Measurements from ENCODE around the gene RYR3.

The RYR3 gene

GRCh38 chr15:33326908-33327307, 16.1 kb downstream of the RYR3 start:
- Histone ChIP-seq H3K36me3 (ENCODE audit: control insufficient read depth, insufficient read depth, low read length) (no peaks in the 10 kb centered on the region), H3K9me3 (ENCODE audit: control insufficient read depth, low read length) (no peaks in the 10 kb centered on the region), H3K9ac (ENCODE audit: low read length) (no peak overlapping the region), H3K4me1 (ENCODE audit: control insufficient read depth, insufficient read depth, low read length) (no peaks in the 10 kb centered on the region), H3K4me3 (ENCODE audit: low read length) (no peak overlapping the region), H3K27me3 (ENCODE audit: control insufficient read depth, insufficient read depth, low read length) (no peaks in the 10 kb centered on the region)

DNA sequence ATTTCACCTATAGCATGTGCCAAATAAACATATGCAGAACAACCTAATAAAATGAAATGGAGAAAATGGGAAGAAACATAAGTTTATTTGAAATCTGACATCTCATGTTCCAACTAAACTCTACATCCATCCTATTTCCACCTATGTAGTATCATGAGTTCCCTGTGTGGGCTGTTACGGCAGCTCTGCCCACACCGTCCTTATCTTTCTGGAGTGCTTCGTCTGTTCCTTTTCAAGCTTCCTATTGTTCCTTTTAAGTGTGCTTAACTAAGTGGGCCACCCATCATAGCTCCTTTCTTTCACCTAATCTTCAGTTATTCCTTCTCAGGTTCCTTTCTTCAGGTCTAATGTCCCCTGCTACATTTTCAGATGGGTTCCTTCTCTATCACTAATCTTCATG, 17.3 kb downstream of the RYR3 start:
- no peak overlapping the region for H3K9ac ChIP-seq (ENCODE audit: low read length)
- H3K36me3 ChIP-seq (ENCODE audit: control insufficient read depth, insufficient read depth, low read length) = no peaks in the 10 kb centered on the region
- no peaks in the 10 kb centered on the region for H3K27me3 ChIP-seq (ENCODE audit: control insufficient read depth, insufficient read depth, low read length)
- no peaks in the 10 kb centered on the region for H3K4me1 ChIP-seq (ENCODE audit: control insufficient read depth, insufficient read depth, low read length)
- H3K4me3 ChIP-seq (ENCODE audit: low read length) = no peak overlapping the region
- H3K9me3 ChIP-seq (ENCODE audit: control insufficient read depth, low read length) = no peaks in the 10 kb centered on the region

GRCh38 chr15:33329457-33329856, 18.7 kb downstream of the RYR3 start:
- Histone ChIP-seq H3K4me1 (ENCODE audit: control insufficient read depth, insufficient read depth, low read length) (no peaks in the 10 kb centered on the region), H3K9ac (ENCODE audit: low read length) (no peak overlapping the region), H3K27me3 (ENCODE audit: control insufficient read depth, insufficient read depth, low read length) (no peaks in the 10 kb centered on the region), H3K9me3 (ENCODE audit: control insufficient read depth, low read length) (no peaks in the 10 kb centered on the region), H3K4me3 (ENCODE audit: low read length) (no peak overlapping the region), H3K36me3 (ENCODE audit: control insufficient read depth, insufficient read depth, low read length) (no peaks in the 10 kb centered on the region)

DNA sequence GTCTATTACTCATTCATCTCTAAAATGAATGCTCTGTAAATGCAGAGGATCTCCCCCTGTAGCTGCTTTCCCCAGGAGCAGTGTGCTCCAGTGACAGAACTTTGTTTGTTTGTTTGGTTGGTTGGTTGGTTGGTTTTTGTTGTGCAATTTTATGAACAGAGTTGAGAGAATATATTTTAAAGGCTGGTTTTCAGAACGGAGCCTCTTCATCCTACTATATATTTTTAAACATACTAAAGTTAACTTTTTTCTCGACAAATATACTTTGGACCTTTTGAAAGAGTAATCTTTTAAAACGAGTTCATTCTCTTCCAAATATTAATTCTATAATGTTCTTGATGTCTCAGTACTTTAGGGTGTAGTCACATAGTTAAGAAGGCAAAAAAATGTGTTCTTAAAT, 20.2 kb downstream of the RYR3 start:
- Histone ChIP-seq H3K4me1 (ENCODE audit: control insufficient read depth, insufficient read depth, low read length) (no peaks in the 10 kb centered on the region), H3K9me3 (ENCODE audit: control insufficient read depth, low read length) (no peaks in the 10 kb centered on the region), H3K9ac (ENCODE audit: low read length) (no peak overlapping the region), H3K4me3 (ENCODE audit: low read length) (no peak overlapping the region), H3K27me3 (ENCODE audit: control insufficient read depth, insufficient read depth, low read length) (no peaks in the 10 kb centered on the region), H3K36me3 (ENCODE audit: control insufficient read depth, insufficient read depth, low read length) (no peaks in the 10 kb centered on the region)

DNA sequence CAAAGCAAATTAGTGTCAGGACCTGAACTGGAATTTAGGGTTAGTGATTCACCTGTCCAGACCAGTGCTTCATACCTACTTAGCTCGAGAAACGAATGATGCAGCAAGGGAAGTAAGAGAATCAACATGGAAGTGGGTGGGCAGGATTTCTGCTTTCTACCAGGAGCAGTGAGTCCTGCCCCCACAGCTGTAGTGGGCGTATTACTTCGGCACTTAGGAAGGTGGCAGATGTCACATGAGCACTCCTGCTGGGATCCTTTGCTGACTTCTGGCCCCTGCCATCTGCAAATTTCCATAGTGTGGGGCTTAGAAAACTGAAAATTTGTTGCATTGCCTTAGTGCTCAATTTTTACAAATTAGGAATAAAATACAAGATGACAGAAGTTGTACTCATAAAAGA, 31.2 kb downstream of the RYR3 start:
- H3K9ac ChIP-seq (ENCODE audit: low read length) = no peak overlapping the region
- no peaks in the 10 kb centered on the region for H3K27me3 ChIP-seq (ENCODE audit: control insufficient read depth, insufficient read depth, low read length)
- no peaks in the 10 kb centered on the region for H3K9me3 ChIP-seq (ENCODE audit: control insufficient read depth, low read length)
- H3K4me3 ChIP-seq (ENCODE audit: low read length) = no peak overlapping the region
- H3K36me3 ChIP-seq (ENCODE audit: control insufficient read depth, insufficient read depth, low read length) = no peaks in the 10 kb centered on the region
- no peaks in the 10 kb centered on the region for H3K4me1 ChIP-seq (ENCODE audit: control insufficient read depth, insufficient read depth, low read length)

DNA sequence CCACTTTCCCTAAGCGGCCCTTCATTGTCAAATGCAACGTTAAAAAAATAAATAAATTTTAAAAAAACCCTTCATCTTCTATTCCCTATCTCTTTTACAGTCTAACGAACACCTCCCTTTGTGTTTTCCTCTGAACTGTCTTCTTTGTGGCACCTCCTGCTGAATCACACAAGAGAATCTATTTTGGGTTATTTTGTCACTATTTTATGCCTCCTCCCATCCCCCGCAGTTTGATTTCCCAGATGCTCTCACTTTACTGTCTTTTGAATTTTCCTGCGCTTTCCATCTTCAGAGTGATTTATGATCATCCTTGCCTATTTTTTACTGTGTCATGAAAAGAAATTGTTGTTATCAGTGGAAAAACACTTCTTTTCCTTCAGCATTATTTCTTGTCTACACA, 32.5 kb downstream of the RYR3 start:
- no peak overlapping the region for H3K4me3 ChIP-seq (ENCODE audit: low read length)

DNA sequence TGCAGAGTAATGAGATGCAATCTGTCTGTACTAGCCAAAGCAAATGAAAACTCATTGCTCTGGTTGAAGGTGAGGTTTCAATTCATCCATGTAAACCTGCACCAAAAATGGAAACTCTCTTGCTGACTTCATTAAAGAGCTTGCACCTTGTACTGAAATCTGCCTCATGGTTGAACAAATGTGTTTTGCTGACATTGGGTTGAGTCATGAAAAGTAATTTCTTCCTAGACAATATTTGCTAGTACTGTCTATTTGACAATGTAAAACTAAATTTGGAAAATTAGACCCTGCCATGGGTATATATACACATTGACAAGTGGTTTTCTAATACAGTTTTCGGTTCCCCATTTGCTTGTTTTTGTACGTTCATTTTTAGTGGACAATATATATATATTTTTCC, 33.3 kb downstream of the RYR3 start:
- Histone ChIP-seq H3K4me1 (ENCODE audit: control insufficient read depth, insufficient read depth, low read length) (no peaks in the 10 kb centered on the region), H3K27me3 (ENCODE audit: control insufficient read depth, insufficient read depth, low read length) (no peaks in the 10 kb centered on the region), H3K9ac (ENCODE audit: low read length) (no peak overlapping the region)

More for the DNA sequence above, 32.5 kb downstream of the RYR3 start:
- no peaks in the 10 kb centered on the region for H3K4me1 ChIP-seq (ENCODE audit: control insufficient read depth, insufficient read depth, low read length)
- no peak overlapping the region for H3K9ac ChIP-seq (ENCODE audit: low read length)
- H3K9me3 ChIP-seq (ENCODE audit: control insufficient read depth, low read length) = no peaks in the 10 kb centered on the region
- no peaks in the 10 kb centered on the region for H3K27me3 ChIP-seq (ENCODE audit: control insufficient read depth, insufficient read depth, low read length)
- no peaks in the 10 kb centered on the region for H3K36me3 ChIP-seq (ENCODE audit: control insufficient read depth, insufficient read depth, low read length)

GRCh38 chr15:33344530-33344929, 33.8 kb downstream of the RYR3 start:
- no peaks in the 10 kb centered on the region for H3K27me3 ChIP-seq (ENCODE audit: control insufficient read depth, insufficient read depth, low read length)
- H3K9ac ChIP-seq (ENCODE audit: low read length) = no peak overlapping the region
- no peak overlapping the region for H3K4me3 ChIP-seq (ENCODE audit: low read length)
- H3K36me3 ChIP-seq (ENCODE audit: control insufficient read depth, insufficient read depth, low read length) = no peaks in the 10 kb centered on the region
- no peaks in the 10 kb centered on the region for H3K4me1 ChIP-seq (ENCODE audit: control insufficient read depth, insufficient read depth, low read length)
- no peaks in the 10 kb centered on the region for H3K9me3 ChIP-seq (ENCODE audit: control insufficient read depth, low read length)

More for the DNA sequence above, 33.3 kb downstream of the RYR3 start:
- no peak overlapping the region for H3K4me3 ChIP-seq (ENCODE audit: low read length)
- H3K9me3 ChIP-seq (ENCODE audit: control insufficient read depth, low read length) = no peaks in the 10 kb centered on the region
- H3K36me3 ChIP-seq (ENCODE audit: control insufficient read depth, insufficient read depth, low read length) = no peaks in the 10 kb centered on the region

GRCh38 chr15:33354411-33354810, 43.6 kb downstream of the RYR3 start:
- Histone ChIP-seq H3K4me1 (ENCODE audit: control insufficient read depth, insufficient read depth, low read length) (no peaks in the 10 kb centered on the region), H3K9ac (ENCODE audit: low read length) (no peak overlapping the region), H3K9me3 (ENCODE audit: control insufficient read depth, low read length) (no peaks in the 10 kb centered on the region), H3K27me3 (ENCODE audit: control insufficient read depth, insufficient read depth, low read length) (no peaks in the 10 kb centered on the region), H3K36me3 (ENCODE audit: control insufficient read depth, insufficient read depth, low read length) (no peaks in the 10 kb centered on the region), H3K4me3 (ENCODE audit: low read length) (no peak overlapping the region)

- H3K4me3 ChIP-seq (ENCODE audit: low read length) = no peak overlapping the region
- H3K36me3 ChIP-seq (ENCODE audit: control insufficient read depth, insufficient read depth, low read length) = no peaks in the 10 kb centered on the region
- no peak overlapping the region for H3K9ac ChIP-seq (ENCODE audit: low read length)
- no peaks in the 10 kb centered on the region for H3K27me3 ChIP-seq (ENCODE audit: control insufficient read depth, insufficient read depth, low read length)
- H3K9me3 ChIP-seq (ENCODE audit: control insufficient read depth, low read length) = no peaks in the 10 kb centered on the region
- no peaks in the 10 kb centered on the region for H3K4me1 ChIP-seq (ENCODE audit: control insufficient read depth, insufficient read depth, low read length)
Measured at GRCh38 chr15:33357845-33358244, 47.1 kb downstream of the RYR3 start.

- H3K27me3 ChIP-seq (ENCODE audit: control insufficient read depth, insufficient read depth, low read length) = no peaks in the 10 kb centered on the region
- no peaks in the 10 kb centered on the region for H3K36me3 ChIP-seq (ENCODE audit: control insufficient read depth, insufficient read depth, low read length)
- H3K9ac ChIP-seq (ENCODE audit: low read length) = no peak overlapping the region
- no peak overlapping the region for H3K4me3 ChIP-seq (ENCODE audit: low read length)
- no peaks in the 10 kb centered on the region for H3K9me3 ChIP-seq (ENCODE audit: control insufficient read depth, low read length)
- no peaks in the 10 kb centered on the region for H3K4me1 ChIP-seq (ENCODE audit: control insufficient read depth, insufficient read depth, low read length)
Measured at GRCh38 chr15:33358306-33358705, 47.5 kb downstream of the RYR3 start.

- no peaks in the 10 kb centered on the region for H3K36me3 ChIP-seq (ENCODE audit: control insufficient read depth, insufficient read depth, low read length)
- H3K9me3 ChIP-seq (ENCODE audit: control insufficient read depth, low read length) = no peaks in the 10 kb centered on the region
- no peaks in the 10 kb centered on the region for H3K27me3 ChIP-seq (ENCODE audit: control insufficient read depth, insufficient read depth, low read length)
- no peaks in the 10 kb centered on the region for H3K4me1 ChIP-seq (ENCODE audit: control insufficient read depth, insufficient read depth, low read length)
- no peak overlapping the region for H3K4me3 ChIP-seq (ENCODE audit: low read length)
- no peak overlapping the region for H3K9ac ChIP-seq (ENCODE audit: low read length)
Measured at GRCh38 chr15:33360886-33361285, 50.1 kb downstream of the RYR3 start.

- no peak overlapping the region for H3K4me3 ChIP-seq (ENCODE audit: low read length)
- no peaks in the 10 kb centered on the region for H3K9me3 ChIP-seq (ENCODE audit: control insufficient read depth, low read length)
- no peaks in the 10 kb centered on the region for H3K36me3 ChIP-seq (ENCODE audit: control insufficient read depth, insufficient read depth, low read length)
- H3K9ac ChIP-seq (ENCODE audit: low read length) = no peak overlapping the region
- no peaks in the 10 kb centered on the region for H3K27me3 ChIP-seq (ENCODE audit: control insufficient read depth, insufficient read depth, low read length)
- H3K4me1 ChIP-seq (ENCODE audit: control insufficient read depth, insufficient read depth, low read length) = no peaks in the 10 kb centered on the region
Measured at GRCh38 chr15:33369941-33370622, 59.3 kb downstream of the RYR3 start.
